ENCODE measurements around the gene SDK1. TPM values are rescaled to one million over a fixed set of nuclear protein-coding genes. Genes with fewer than 3 reads are reported as not detected.
"Not testable (repeated sequence)": the region's sequence is repeated elsewhere in the genome, so short reads cannot be mapped to it uniquely, and the experiment has no call there.

The SDK1 gene
- total and polyA plus RNA-seq, 10 of the 15 experiments (the other 5 are each of a cell fraction or from before 2014, with no cell fraction given) = 0.14 to 0.33 TPM; not detected in 8

GRCh38 chr7:4307316-4308204 is 1006.5 kb downstream of the SDK1 start:
- Histone ChIP-seq H2AFZ (ENCODE audit: control insufficient read depth, low read depth, low read length) (no peak overlapping the region), H3K36me3 (ENCODE audit: control insufficient read depth in 2 of 2, insufficient read depth in 2 of 2, low read length in 1 of 2) (no peaks in the 10 kb centered on the region), H3K4me3 (no peak overlapping the region), H3K9me3 (replicated peaks; ENCODE audit: control insufficient read depth, insufficient read depth, low read length) (no peaks in the 10 kb centered on the region; the same call in 2 of the 3 replicates), H3K9ac (ENCODE audit: control insufficient read depth, insufficient read depth, low read length) (no peak overlapping the region), H3K4me1 (ENCODE audit: control insufficient read depth, insufficient read depth, low read length) (no peaks in the 10 kb centered on the region), H3K27me3 (replicated peaks in 1 of 2; ENCODE audit: control insufficient read depth in 2 of 2, insufficient read depth in 2 of 2, low read length in 1 of 2) (no peaks in the 10 kb centered on the region), H4K20me1 (ENCODE audit: control insufficient read depth, insufficient read depth) (no peaks in the 10 kb centered on the region), H3K79me2 (ENCODE audit: control insufficient read depth, insufficient read depth, low read length) (no peaks in the 10 kb centered on the region), H3K4me2 (ENCODE audit: control insufficient read depth, insufficient read depth) (no peak overlapping the region), H3K27ac (ENCODE audit: control insufficient read depth, insufficient read depth) (no peak overlapping the region)
- ChIA-PET CTCF (no interaction called here), POLR2A (no interaction called here), RAD21 (ENCODE audit: unreplicated experiment) (no interaction called here), SMC1A (ENCODE audit: uncharacterized antibody, unreplicated experiment) (no interaction called here)
- ATAC-seq (no peak), FAIRE-seq (no peak), DNase-seq (ENCODE audit: low read depth, low spot score) (no peak)
- intact Hi-C loops (cut with micrococcal nuclease; ENCODE audit: unreplicated experiment) = no loop called here
- WGBS (ENCODE audit: insufficient coverage, insufficient replicate concordance, low lambda C conversion rate, missing lambda C conversion rate) = 56% methylated on average over 28 of the region's 28 CpGs
- in situ Hi-C loops (cut with MboI) = no loop called here
- no TSS peak for BruUV-seq (replicated peaks)
- TF ChIP-seq FOS (IDR thresholded peaks at IDR 0.05; ENCODE audit: borderline replicate concordance, extremely low read depth, insufficient read length) = no peak
- no peak for TF ChIP-seq NFXL1 (IDR thresholded peaks at IDR 0.05; ENCODE audit: borderline replicate concordance)
- no peak for TF ChIP-seq HDAC6 (IDR thresholded peaks at IDR 0.05; ENCODE audit: unreplicated experiment)
- TF ChIP-seq BHLHE40 (IDR thresholded peaks at IDR 0.05; ENCODE audit: borderline replicate concordance in 1 of 2, low read depth in 2 of 2, low read length in 1 of 2) = no peak

DNA sequence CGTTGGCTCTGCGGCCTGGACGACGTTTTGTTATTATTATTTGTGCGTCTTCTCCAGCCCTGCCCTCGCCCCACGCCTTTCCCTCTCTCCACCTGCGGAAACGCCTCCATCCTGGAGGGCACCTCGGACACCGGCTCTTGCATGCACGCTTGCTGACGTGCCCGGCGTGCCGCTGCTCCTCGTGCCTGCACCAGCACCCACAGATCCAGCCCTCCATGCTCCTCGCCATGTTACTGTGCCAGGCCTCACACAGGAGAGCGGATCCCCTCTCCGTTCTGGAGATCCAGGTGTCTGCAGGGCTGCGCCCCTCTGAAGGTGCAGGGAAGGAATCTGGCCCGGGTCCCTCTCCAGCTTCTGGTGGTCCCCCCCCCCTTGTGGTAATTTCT is 1007.1 kb downstream of the SDK1 start:
- ATAC-seq (no peak), DNase-seq (ENCODE audit: low read depth, low spot score) (no peak), FAIRE-seq (no peak)
- CTCF ChIA-PET = no interaction called here
- TF ChIP-seq BACH1 (IDR thresholded peaks at IDR 0.05; ENCODE audit: borderline replicate concordance) = no peak
- TF ChIP-seq NKRF (conservative IDR thresholded peaks at IDR 0.05) = no peak
- no peak for TF ChIP-seq JUND (IDR thresholded peaks at IDR 0.05; ENCODE audit: low read depth, low read length)
- Histone ChIP-seq H3K36me3 (ENCODE audit: control insufficient read depth in 2 of 2, insufficient read depth in 2 of 2, low read length in 1 of 2) (no peaks in the 10 kb centered on the region), H3K4me2 (ENCODE audit: control insufficient read depth, insufficient read depth) (no peak overlapping the region), H3K27me3 (replicated peaks in 1 of 2; ENCODE audit: control insufficient read depth in 2 of 2, insufficient read depth in 2 of 2, low read length in 1 of 2) (no peaks in the 10 kb centered on the region), H3K4me3 (no peak overlapping the region), H4K20me1 (ENCODE audit: control insufficient read depth, insufficient read depth) (no peaks in the 10 kb centered on the region), H3K27ac (ENCODE audit: control insufficient read depth, insufficient read depth) (no peak overlapping the region), H3K9ac (ENCODE audit: control insufficient read depth, insufficient read depth, low read length) (no peak overlapping the region), H2AFZ (ENCODE audit: control insufficient read depth, low read depth, low read length) (no peak overlapping the region), H3K9me3 (replicated peaks; ENCODE audit: control insufficient read depth, insufficient read depth, low read length) (no peaks in the 10 kb centered on the region; the same call in 2 of the 3 replicates), H3K79me2 (ENCODE audit: control insufficient read depth, insufficient read depth, low read length) (no peaks in the 10 kb centered on the region), H3K4me1 (ENCODE audit: control insufficient read depth, insufficient read depth, low read length) (no peaks in the 10 kb centered on the region)
- intact Hi-C loops (cut with micrococcal nuclease; ENCODE audit: unreplicated experiment) (no loop called here), in situ Hi-C loops (cut with MboI) (no loop called here)
- SMC1A ChIA-PET (ENCODE audit: uncharacterized antibody, unreplicated experiment) = no interaction called here
- BruUV-seq (replicated peaks) = no TSS peak
- WGBS (ENCODE audit: insufficient coverage, insufficient replicate concordance, low lambda C conversion rate, missing lambda C conversion rate) = 56% methylated on average over 16 of the region's 22 CpGs
- RAD21 ChIA-PET (ENCODE audit: unreplicated experiment) = no interaction called here
- POLR2A ChIA-PET = no interaction called here

GRCh38 chr7:4313911-4314310 is 1012.9 kb downstream of the SDK1 start:
- H3K4me1 ChIP-seq (ENCODE audit: control insufficient read depth, insufficient read depth, low read length); H3K27ac ChIP-seq (ENCODE audit: control insufficient read depth, insufficient read depth); H3K79me2 ChIP-seq (ENCODE audit: control insufficient read depth, insufficient read depth, low read length); RAD21 ChIA-PET (ENCODE audit: unreplicated experiment); in situ Hi-C loops (cut with MboI); DNase-seq (ENCODE audit: low read depth, low spot score); H3K9ac ChIP-seq (ENCODE audit: control insufficient read depth, insufficient read depth, low read length); H3K4me3 ChIP-seq; H3K4me2 ChIP-seq (ENCODE audit: control insufficient read depth, insufficient read depth); POLR2A ChIA-PET; H3K36me3 ChIP-seq (ENCODE audit: control insufficient read depth in 2 of 2, insufficient read depth in 2 of 2, low read length in 1 of 2); CTCF ChIA-PET; H2AFZ ChIP-seq (ENCODE audit: control insufficient read depth, low read depth, low read length); H4K20me1 ChIP-seq (ENCODE audit: control insufficient read depth, insufficient read depth); SMC1A ChIA-PET (ENCODE audit: uncharacterized antibody, unreplicated experiment); H3K9me3 ChIP-seq (replicated peaks; ENCODE audit: control insufficient read depth, insufficient read depth, low read length); H3K27me3 ChIP-seq (replicated peaks in 1 of 2; ENCODE audit: control insufficient read depth in 2 of 2, insufficient read depth in 2 of 2, low read length in 1 of 2); BruUV-seq (replicated peaks); ATAC-seq; FAIRE-seq: not testable (repeated sequence)
- intact Hi-C loops (cut with micrococcal nuclease; ENCODE audit: unreplicated experiment) = loop anchor here (10.0 kb wide), 1 partner anchor 59 kb away; no protein-coding TSS in a partner anchor
- WGBS (ENCODE audit: insufficient coverage, insufficient replicate concordance, low lambda C conversion rate, missing lambda C conversion rate) = 73% methylated on average over 28 of the region's 29 CpGs

Measured in GM12878 (cell line).